ENCODE results near the gene CAB39L. TPM values are rescaled to one million over a fixed set of nuclear protein-coding genes. Genes with fewer than 3 reads are reported as not detected.
"Not testable (repeated sequence)": the region's sequence is repeated elsewhere in the genome, so short reads cannot be mapped to it uniquely, and the experiment has no call there.

The CAB39L gene
- total RNA-seq, 1 donor from 2014 or later = 8.8 TPM

DNA sequence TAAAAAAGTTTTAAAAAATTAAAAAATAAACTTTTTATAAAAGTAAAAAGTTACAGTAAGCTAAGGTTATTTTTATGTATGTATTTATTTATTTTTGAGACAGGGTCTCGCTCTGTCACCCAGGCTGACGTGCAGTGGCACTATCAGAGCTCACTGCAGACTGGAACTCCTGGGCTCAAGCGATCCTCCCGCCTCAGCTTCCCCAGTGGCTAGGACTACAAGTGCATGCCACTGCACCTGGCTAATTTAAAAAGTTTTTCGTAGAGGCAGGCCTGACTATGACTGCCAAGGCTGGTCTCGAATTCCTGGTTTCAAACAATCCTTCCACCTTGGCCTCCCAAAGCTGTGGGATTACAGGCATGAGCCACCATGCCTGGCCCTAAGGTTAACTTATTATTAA, 132.0 kb downstream of the CAB39L start:
- no peak for DNase-seq (ENCODE audit: low read depth, low spot score)

DNA sequence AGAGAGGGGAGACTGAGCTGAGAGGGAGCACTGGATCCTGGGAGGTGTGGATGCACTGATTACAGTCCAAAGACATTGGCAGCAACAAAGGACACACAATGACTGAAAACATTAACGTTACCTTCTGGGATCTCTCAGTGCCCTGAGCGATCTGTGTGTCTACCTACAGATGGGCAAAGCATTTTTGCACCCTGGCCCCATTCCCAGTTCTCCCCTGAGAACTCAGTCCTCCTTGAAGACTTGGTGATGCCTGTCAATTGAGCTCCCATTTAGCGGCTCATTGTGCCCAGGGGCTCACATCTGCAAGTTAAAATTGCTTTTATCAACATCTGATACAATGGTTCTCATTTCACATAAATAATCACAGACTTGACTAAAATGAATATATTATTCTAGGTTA, 133.6 kb downstream of the CAB39L start:
- no peak for DNase-seq (ENCODE audit: low read depth, low spot score)

DNA sequence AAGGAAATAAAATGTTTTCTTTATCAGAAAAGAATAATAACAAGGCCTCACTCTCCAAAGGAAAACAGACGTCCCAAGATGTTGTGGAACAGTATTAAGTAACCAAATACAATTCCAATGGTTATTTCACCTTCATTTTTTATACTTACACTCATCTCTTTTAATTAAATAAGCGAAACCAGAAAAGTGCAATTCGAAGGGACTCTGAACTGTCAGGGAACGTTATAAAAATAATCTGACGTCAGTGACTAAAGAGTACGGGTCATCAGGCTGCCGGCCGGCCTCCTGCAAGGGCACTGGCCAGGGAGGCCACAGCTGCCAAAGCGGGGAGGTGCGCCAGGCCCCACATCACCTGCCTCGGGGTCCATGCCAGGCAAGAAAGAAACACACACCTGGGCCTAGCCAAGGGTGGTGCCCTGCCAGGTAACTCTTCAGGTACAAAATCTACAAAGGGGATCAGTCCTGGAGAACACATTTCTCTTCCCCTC, 134.9 kb downstream of the CAB39L start:
- DNase-seq (ENCODE audit: low read depth, low spot score) = no peak

DNA sequence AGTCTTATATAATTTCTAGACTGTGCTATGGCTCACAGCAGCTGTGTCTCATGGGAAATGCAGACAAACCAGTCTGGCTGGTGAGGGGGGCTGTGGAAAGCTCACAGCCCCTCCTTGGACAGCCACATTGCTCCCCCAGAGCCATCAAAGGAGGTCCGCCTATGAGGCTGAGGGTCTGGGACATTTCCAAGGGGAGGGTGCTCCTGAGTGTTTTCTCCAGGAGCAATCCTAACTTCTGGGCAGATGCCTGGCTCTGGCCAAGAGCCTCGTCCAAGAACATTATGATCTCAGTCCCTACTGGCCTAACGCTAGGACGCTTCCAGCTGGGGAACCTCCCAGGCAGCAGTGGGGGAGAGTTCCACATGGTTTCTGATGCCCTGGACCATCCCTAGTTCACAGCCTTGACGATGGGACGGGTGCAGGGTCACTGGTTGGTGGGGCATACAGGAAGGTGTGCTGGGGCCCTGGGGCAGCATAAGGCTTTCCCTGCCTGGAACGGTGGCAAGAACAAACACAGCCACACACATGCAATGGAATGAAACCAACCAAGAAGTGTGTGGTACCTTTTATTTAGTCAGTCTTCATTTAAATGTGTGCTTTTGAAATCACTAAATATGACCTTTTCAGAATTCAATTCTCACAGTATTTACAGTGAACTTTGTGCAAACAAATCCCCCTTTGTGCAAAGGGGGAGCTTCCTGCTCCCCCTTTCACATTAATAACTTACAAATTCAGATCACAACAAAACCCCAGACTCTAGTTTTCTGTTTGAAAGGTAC, 135.6 kb downstream of the CAB39L start:
- no peak for DNase-seq (ENCODE audit: low read depth, low spot score)

DNA sequence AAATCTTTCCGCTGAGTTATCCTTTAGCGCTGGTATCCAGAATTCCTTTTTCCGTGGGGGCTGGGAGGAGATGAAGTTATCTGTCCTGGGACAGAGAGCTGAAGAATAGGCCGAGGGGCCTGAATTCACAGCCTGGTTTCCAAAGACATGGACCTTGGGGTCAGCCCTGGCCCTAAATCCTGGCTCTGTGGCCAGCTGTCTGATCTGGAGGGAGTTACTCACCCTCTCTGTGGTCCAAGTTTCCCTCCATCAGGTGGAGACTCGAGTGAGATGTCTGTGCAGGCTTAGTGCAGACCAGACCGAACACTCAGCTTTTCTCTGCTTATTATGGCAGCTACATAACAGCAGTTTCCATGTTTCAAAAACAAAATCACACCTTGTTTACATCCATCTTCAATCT, 136.5 kb downstream of the CAB39L start:
- DNase-seq (ENCODE audit: low read depth, low spot score) = no peak

DNA sequence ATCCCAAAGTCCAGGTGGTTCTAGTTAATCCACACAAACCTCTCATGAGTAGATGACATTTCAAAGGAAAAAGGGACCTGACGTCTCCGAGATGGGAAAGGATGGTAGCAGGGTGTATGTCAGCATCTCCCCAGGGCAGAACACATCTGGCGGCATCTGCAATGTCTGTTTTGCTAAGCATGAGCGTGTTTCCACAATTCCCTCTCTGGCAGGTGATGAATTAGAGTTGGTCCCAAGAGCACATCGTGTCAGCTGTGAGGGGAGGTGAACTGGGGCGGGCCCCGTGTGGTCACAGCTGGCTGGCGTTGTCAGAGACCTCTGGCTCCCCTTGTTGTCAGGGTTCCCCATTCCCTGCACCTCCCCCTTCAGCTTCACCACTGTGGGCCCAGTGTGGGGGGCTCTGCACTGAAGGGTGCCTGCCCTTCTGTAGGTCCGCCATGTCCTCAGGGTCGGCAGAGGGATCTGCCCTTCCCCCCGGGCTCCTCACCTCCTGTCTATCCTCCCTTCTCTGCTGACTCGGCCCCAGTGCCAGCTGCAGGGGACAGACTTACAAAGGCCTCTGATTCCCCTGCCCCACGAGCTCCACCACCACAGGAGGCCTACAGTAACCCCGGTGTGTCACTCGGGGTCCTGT, 138.0 kb downstream of the CAB39L start:
- DNase-seq (ENCODE audit: low read depth, low spot score) = no peak

DNA sequence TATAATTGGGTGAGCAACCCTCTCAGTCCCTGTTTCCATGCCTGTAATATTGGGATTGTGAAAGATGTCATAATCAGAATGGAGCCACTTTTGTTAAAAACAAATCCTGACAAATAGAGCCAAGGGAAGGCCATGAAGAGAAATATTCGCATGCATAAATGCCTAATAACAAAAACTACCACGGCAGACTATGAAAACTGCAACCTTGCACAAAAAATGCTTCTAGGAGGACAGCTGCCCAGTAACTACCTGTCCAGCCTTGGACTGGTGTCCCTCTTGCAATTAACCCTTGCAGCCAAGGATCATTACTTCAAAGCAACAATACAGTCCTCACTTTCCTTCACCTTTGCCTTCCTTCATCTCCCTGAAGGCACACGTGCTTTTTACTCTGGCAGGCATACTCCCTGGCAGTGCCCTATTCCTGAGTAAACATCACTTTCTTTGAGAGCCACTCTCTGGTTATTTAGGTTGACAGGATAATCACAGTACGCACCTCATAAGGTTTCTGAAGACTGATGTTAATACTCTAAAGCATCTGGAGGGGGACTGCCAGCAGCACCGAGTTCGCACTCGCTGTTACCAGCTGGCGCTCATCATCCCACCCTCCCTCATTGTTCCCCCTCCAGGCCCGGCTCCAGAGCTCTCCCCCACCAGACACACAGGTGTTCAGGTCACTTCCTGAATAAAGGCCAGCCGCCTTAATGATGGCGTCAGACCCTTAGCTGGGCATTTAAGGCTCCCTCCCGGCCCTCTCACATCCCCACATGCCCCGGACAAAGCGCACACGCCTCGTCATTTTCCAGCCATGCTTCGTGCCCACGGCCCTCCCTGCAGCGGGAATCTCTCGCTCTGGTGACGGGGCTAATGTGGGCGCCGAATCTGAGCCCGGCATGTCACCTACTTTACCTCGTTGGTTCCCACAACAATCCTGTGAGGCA, 138.8 kb downstream of the CAB39L start:
- no peak for DNase-seq (ENCODE audit: low read depth, low spot score)

DNA sequence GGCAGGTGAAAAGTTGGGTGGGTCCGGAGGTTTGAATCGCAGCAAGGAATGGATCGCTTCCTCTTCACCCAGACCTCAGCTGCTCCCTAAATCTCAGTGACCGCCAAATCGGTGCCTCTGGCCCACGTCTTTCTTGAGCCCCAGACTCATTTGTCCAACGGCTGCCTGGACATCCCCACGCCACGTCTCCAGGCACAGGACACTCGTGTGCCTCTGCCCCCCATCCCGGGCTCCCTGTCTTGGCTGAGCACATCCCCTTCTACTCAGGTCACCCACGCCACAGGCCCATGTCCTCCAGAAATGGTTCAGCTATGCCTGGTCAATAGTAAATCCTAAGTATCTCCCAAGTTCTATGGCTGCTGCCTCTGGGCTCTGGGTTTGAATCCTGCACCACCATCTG, 139.5 kb downstream of the CAB39L start:
- no peak for DNase-seq (ENCODE audit: low read depth, low spot score)

DNA sequence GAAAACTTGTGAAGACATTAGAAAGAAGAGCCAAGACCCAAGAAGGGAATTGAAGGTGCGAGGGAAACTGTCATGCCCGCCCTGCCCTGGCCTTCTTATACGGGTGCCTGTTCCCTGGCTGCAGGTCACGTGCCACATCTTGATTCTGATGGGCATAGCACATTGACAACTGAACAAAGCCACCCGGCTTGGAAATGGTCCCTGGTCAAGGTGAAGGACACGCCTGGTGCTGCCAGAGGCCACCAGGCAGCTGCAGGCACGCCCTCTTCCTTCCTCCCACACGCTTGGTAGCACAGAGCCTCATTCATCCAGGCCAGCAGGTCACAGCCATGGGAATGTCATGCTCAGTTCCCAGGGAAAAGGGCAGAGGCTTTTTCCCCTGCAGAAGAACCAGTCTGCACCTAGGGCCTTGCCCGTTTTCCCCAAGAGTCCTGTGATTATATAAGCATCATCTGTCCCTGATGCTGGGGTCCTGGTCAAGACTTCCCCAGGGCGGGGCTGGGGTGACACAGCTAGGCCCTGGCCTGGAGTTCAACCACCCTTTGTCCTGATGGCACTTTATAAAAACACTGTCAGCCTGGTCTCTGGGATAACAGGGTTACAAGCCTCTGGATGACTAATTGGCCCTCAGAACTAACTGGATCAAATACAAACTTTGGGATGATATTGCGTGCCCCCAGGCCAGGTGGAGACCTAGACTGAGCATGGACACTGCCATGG, 140.2 kb downstream of the CAB39L start:
- DNase-seq (ENCODE audit: low read depth, low spot score) = no peak

DNA sequence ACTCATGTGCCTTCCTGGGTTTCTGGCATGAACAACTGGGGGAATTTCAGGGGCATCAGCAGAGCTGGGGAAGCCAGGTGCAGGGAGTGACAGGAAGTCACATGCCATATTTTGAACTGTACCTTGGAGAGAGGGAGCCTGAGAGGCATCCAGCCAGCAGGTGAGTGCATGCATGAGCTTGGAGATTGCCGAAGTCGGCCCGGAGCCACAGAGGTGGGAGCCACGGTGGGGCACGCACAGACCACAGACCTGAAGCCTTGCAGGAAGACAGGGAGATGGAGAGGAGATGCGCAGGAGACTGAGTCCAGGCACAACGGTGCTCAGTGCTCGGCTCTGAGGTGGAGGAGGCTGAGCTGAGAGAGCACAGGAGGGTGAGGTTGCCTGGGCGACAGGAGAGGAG, 141.0 kb downstream of the CAB39L start:
- DNase-seq (ENCODE audit: low read depth, low spot score) = no peak

DNA sequence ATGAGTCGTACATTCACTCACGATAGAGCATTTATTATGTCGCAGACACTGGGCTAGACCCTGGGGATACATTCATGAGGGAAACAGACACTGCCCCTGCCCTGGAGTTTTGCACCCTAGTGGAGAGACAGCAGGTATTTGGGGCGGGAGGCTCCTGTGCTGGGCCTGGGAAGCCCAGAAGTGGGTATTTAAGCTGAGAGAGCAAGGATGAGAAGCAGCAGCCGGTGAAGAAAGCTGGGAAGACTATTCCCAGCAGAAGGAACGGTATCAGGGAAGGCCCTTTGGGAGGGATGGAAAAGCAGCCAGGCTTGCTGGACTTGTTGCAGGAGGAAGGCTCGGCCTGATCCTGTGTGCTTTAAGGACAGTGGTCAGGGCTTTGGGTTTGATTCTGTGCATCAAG, 141.6 kb downstream of the CAB39L start:
- no peak for DNase-seq (ENCODE audit: low read depth, low spot score)

DNA sequence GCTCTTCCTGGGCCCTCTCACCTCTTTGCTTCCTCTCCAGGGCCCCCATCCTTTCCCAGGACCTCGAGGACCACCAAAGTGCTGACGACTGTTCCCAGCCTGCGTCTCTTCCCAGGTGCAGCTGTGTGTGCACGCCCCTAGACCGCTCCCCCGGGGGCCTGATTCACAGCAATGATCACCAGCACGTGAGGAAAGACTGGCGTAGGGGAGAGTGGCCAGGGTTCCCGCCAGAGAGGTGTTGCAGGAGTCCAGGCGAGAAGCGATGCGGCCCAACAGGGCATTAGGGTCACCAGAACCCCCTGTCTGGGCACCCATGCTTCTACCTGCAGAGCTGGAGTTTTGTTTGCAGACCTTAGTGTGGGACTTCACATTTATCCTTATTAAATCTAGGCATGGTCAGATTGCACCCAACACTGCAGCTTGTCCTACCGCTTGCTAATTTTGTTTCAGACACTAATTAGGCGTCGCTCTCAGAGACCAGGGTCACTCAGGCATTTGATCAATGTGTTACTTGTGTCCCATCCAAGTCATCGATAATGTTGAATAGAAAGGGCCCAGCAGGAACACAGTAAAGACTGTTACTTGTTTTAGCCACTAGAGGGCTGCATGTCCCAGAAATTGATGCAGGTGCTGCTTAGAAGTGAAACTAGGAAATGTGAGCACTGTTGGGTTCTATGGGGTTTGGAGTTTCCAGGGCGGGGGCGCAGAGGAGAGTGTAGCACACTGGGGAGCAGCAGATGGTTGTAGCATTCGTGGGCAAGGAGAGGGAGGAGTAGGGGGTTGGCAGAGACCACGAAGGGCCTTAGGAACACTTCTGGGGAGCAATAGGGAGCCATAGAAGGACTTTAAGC, 142.9 kb downstream of the CAB39L start:
- no peak for DNase-seq (ENCODE audit: low read depth, low spot score)

DNA sequence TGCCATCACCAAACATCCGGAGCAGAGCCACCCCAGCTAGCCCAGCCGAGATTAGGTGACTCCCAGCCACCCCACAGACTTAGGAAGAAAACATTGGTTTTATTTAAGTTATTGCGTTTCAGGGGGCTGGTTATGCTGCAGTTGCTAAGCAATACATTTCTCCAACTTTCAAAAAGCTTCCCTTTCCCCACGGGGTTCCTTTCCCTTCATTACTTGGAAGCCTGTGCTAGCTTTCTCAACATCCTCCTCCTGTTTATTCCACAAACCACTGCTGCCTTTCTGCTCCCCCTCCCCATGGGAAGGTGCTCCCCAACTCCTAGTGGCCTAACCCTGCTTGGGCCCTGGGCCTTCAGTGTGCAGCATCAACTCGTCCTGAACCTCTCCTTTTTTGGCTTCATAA, 143.6 kb downstream of the CAB39L start:
- no peak for DNase-seq (ENCODE audit: low read depth, low spot score)

DNA sequence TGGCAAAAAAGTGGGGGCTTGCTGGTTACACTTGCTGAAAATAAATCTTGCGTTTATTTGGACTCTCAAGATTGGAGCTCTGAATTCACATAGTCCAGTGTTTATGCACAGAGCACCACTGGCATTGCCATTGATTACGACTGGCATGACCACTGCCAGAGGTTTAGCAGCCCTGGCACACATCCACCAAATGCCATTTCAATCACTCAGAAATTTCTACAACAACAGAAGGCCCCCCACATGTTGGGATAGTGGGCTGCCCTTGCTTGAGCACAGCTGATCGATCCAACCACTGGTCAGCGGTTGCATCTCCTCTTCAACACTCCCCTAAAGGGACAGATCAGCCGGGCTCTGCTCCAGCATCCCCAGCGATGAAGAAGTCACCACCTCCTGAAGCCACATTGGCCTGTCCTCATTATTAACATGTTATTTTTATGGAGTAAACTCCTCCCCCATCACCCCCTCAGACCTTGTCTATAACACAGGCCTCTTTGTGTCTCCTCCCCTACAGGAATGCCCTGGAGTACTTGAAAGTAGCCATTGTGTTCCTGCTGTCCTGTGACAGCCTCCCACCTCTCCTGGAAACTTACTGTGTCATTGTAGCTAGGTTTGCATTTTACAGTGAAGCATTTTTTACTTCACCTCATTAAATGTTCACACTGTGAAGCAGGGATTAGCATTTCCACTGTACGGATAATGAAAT, 144.8 kb downstream of the CAB39L start:
- DNase-seq (ENCODE audit: low read depth, low spot score) = no peak

DNA sequence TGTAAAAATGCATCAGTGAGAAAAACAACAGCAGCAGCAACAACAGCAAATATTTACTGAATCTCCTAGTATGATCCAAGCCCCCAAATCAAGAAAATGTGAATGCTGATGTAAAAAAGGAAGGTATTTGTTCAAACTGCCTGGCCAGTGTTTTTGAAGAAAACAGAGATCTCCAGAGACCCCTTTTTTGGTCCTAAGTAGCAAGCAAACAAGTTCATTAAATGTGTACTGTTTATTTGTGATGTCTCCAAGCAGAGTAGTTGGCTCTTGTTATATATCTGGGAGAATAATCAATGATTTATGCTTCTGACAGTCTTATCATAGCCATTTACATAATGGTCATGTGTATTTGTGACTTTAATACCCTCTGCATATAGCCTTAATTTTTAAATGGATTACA, 145.4 kb downstream of the CAB39L start:
- no peak for DNase-seq (ENCODE audit: low read depth, low spot score)

DNA sequence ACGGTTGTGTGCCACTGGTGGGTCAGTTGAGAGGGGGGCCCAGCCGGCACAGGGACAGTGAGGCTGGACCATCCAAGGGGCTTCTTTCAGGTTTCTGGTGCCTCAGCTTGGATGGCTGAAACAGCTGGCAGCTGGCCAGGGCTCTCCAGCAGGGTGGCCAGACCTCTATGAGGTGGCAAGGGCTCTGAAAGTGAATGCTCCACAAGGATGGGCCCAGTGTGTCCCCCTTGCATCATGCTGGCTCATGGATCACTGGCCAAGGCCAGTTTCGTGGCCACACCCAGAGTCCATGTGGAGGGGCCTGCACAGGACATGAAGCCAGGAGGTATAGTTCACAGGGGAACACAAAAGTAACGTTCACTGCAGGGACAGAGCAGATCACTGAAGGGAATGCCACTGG, 146.5 kb downstream of the CAB39L start:
- no peak for DNase-seq (ENCODE audit: low read depth, low spot score)

DNA sequence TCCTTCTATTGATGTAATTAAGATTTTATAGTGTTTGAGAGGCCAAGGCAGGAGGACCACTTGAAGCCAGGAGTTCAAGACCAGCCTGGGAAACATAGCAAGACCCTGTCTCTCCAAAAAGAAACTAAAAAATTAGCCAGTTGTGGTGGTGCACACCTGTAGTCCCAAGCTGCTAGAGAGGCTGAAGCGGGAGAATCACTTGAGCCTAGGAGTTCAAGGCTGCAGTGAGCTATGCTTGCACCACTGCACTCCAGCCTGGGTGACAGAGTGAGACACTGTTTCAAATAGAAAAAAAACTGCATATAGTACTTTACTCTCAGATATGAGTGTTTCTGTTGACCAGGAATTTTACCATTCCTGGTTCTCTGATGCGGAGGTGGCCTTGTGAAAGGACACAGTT, 147.2 kb downstream of the CAB39L start:
- no peak for DNase-seq (ENCODE audit: low read depth, low spot score)

DNA sequence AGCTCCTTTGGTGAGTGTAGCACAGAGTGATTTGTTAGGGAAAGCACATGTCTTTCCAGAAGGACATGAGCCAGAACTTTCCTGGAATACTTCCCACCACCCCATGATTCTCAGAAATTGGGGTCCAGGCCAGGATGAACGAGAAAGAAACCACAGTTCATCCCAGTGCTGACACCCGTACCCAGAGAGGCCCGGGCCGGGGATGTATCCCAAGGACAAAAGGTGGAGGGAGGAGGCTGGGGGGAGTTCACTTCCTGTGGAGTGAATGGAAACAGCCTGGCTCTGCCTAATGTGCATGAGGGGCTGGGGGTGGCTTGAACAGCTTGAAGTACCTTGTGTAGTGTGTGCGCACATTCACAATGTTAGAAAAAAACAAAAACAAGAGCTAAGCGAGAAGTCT, 148.6 kb downstream of the CAB39L start:
- no peak for DNase-seq (ENCODE audit: low read depth, low spot score)

DNA sequence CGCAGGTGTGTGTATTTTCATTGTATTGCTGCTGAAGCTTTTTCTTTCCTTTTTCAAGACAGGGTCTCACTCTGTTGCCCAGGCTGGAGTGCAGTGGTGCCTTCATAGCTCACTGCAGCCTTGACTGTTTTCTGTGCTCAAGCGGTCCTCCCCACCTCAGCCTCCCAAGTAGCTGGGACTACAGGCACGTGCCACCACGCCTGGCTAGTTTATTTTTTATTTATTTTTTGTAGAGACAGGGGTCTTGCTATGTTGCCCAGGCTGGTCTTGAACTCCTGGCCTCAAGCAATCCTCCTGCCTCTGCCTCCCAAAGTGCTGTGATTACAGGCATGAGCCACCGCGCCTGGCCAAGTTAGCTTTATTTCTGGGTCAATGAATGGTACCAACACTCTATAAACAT, 149.1 kb downstream of the CAB39L start:
- not testable (repeated sequence) for DNase-seq (ENCODE audit: low read depth, low spot score)

Measured in pulmonary artery endothelial cell (primary cell).